ENCODE measurements around the gene NAGK.

GRCh38 chr2:71060211-71060610 lies 8.2 kb upstream of the NAGK start:
- no peak for TF ChIP-seq POLR2A (IDR thresholded peaks at IDR 0.05)
- TF ChIP-seq CTCF (IDR thresholded peaks at IDR 0.05), result no peak
- TF ChIP-seq POLR2AphosphoS5 (IDR thresholded peaks at IDR 0.05), result no peak
- no peak for TF ChIP-seq EP300 (IDR thresholded peaks at IDR 0.05)
